Activated T-cell treated with anti-CD3 and anti-CD28 coated beads, Interleukin-2, amount 50 U/mL, for 24 hours (primary cell): ENCODE results near the gene GRIP2.
"Not testable (repeated sequence)": the region's sequence is repeated elsewhere in the genome, so short reads cannot be mapped to it uniquely, and the experiment has no call there.

Experiments used
- DNase-seq: peaks from one replicate; pipeline ENCODE4 v3.0.0-alpha.2; 2020
- H3K27ac Mint-ChIP-seq: 2 replicates; pipeline ENCODE4 v1.8.0; 2020; ENCODE audit warnings: mild to moderate bottlenecking, mixed read lengths
- H3K27me3 Mint-ChIP-seq: 2 replicates; pipeline ENCODE4 v1.8.0; 2020; ENCODE audit warnings: mixed read lengths
- H3K36me3 Mint-ChIP-seq: 2 replicates; pipeline ENCODE4 v1.8.0; 2020; ENCODE audit warnings: low read depth, mixed read lengths
- H3K4me1 Mint-ChIP-seq: 2 replicates; pipeline ENCODE4 v1.8.0; 2020; ENCODE audit warnings: low read depth, mixed read lengths
- H3K4me3 Mint-ChIP-seq: 2 replicates; pipeline ENCODE4 v1.8.0; 2020; ENCODE audit warnings: mild to moderate bottlenecking, moderate library complexity, mixed read lengths
- H3K9me3 Mint-ChIP-seq: 2 replicates; pipeline ENCODE4 v1.8.0; 2020; ENCODE audit warnings: mixed read lengths

Gene GRIP2

DNA sequence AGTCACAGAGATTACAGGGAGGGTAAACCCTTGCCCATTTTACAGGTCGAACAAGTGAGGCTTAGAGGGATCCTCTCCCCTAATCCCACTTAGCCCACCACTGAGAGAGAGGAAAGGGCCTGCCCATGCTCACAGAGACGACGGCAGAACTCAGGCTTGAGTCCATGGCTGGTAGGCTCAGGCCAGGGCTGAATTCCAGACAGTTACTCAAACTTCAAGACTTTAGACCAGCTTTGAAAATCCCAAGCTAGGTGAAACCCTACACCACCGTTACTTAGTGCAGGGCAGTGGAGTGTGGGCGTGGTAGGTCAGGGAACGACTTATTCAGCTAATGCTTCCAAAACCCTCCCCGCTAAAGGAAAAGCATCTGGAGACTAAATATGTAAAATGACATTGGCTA is 16.4 kb downstream of the GRIP2 start:
- H3K9me3 Mint-ChIP-seq, result no peaks in the 10 kb centered on the region
- H3K4me3 Mint-ChIP-seq, result no peak overlapping the region
- peaks cover 14% of the 10 kb centered on the region for H3K27me3 Mint-ChIP-seq
- no peak overlapping the region for H3K27ac Mint-ChIP-seq
- no peaks in the 10 kb centered on the region for H3K36me3 Mint-ChIP-seq
- DNase-seq, result no peak
- H3K4me1 Mint-ChIP-seq, result peaks cover 3% of the 10 kb centered on the region

DNA sequence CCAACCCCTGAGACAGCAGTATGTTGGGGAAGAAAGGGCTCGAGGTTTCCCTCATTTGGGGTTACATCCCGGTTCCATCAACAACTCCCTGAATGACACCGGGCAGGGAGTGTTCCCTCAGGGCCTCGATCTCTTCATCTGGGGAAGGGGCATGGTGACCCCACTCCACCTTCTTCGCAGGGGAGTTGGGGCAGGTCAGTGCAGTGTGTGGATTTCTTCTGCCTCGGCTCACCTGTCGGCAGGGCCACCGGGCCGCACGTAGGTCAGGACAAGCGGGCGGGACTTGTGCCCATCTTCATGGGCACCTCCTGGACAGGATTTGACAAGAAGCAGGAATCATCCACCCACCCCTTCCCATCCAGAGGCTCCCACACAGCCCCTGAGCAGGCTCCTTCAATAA is 17.4 kb downstream of the GRIP2 start:
- H3K9me3 Mint-ChIP-seq, result no peaks in the 10 kb centered on the region
- no peaks in the 10 kb centered on the region for H3K36me3 Mint-ChIP-seq
- DNase-seq, result no peak
- H3K4me1 Mint-ChIP-seq, result peaks cover 3% of the 10 kb centered on the region
- no peak overlapping the region for H3K4me3 Mint-ChIP-seq
- no peak overlapping the region for H3K27ac Mint-ChIP-seq
- H3K27me3 Mint-ChIP-seq, result peaks cover 11% of the 10 kb centered on the region

- no peaks in the 10 kb centered on the region for H3K9me3 Mint-ChIP-seq
- H3K36me3 Mint-ChIP-seq, result no peaks in the 10 kb centered on the region
- H3K27ac Mint-ChIP-seq, result no peak overlapping the region
- no peak for DNase-seq
- H3K27me3 Mint-ChIP-seq, result peaks cover 11% of the 10 kb centered on the region
- H3K4me3 Mint-ChIP-seq, result no peak overlapping the region
- H3K4me1 Mint-ChIP-seq, result peaks cover 3% of the 10 kb centered on the region
Measured at GRCh38 chr3:14522129-14522691, 17.9 kb downstream of the GRIP2 start.

DNA sequence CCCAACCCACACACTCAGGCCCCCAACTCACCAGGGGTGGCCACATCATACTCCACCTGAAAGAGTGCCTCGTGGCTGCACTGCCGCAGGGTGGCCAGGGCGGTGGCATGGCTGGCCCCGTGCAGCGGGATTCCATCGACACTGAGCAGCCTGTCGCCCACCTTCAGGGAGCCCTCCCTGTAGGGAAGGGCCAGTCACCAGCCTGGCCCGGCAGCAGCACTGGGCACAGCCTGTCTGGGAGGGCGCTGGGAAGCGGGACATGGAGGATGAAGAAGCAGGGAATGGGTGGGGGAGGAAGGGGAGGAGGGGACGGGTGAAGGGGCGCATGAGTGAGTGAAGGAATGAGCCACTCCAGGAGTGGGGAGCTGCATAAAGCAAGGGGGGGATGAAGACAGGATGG is 18.5 kb downstream of the GRIP2 start:
- no peaks in the 10 kb centered on the region for H3K9me3 Mint-ChIP-seq
- H3K27ac Mint-ChIP-seq, result no peak overlapping the region
- no peaks in the 10 kb centered on the region for H3K36me3 Mint-ChIP-seq
- no peak overlapping the region for H3K4me3 Mint-ChIP-seq
- DNase-seq, result no peak
- peaks cover 11% of the 10 kb centered on the region for H3K27me3 Mint-ChIP-seq
- H3K4me1 Mint-ChIP-seq, result peaks cover 3% of the 10 kb centered on the region

- Mint-ChIP-seq H3K9me3 (no peaks in the 10 kb centered on the region), H3K27me3 (peaks cover 11% of the 10 kb centered on the region), H3K27ac (no peak overlapping the region), H3K4me3 (no peak overlapping the region), H3K4me1 (no peaks in the 10 kb centered on the region), H3K36me3 (no peaks in the 10 kb centered on the region)
- DNase-seq, result no peak
Measured at GRCh38 chr3:14520967-14521366, 19.2 kb downstream of the GRIP2 start.

- H3K4me3 Mint-ChIP-seq, result no peak overlapping the region
- H3K9me3 Mint-ChIP-seq, result no peaks in the 10 kb centered on the region
- H3K36me3 Mint-ChIP-seq, result no peaks in the 10 kb centered on the region
- DNase-seq, result no peak
- H3K4me1 Mint-ChIP-seq, result no peaks in the 10 kb centered on the region
- H3K27me3 Mint-ChIP-seq, result peaks cover 11% of the 10 kb centered on the region
- no peak overlapping the region for H3K27ac Mint-ChIP-seq
Measured at GRCh38 chr3:14520149-14520548, 20.0 kb downstream of the GRIP2 start.

DNA sequence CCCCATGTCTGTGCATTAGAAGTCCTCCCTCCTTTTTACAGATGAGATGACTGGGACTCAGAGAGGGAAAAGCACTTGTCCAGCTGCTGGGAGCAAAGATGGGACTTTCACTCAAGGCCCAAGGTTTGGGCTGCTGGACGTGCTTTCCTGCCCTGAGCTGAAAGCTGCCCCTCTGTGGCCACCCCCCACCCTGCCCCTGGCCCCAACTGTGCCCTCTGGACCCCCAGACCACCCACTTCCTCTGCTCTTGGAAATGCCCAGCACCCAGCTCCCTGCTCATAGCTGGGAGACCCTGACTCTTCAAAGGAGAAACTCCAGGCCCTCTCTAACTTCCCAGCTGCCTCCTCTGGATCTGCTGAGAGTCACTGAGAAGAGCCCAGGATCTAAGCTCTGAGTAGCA is 20.7 kb downstream of the GRIP2 start:
- Mint-ChIP-seq H3K4me3 (no peak overlapping the region), H3K4me1 (no peaks in the 10 kb centered on the region), H3K9me3 (no peaks in the 10 kb centered on the region), H3K36me3 (no peaks in the 10 kb centered on the region), H3K27me3 (peaks cover 11% of the 10 kb centered on the region), H3K27ac (no peak overlapping the region)
- DNase-seq, result no peak

DNA sequence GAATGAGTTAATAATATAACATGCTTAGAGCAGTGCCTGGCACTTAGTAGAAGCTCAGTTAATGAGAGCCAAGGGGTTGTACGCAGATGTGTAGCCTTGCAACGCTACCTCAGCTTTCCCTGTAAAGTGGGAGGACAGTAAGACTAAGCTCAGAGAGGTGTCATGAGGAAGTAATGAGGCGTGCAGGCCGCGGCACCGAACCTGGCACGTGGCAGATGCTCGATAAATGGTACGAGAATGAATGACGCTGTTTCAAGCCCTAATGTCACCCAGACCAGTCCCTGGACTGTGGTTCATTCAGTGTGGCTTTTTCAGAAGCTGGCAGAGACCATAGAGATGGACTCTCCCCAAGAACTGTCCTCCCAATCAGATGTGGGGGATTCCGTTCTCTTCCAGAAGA is 21.2 kb downstream of the GRIP2 start:
- Mint-ChIP-seq H3K4me1 (no peaks in the 10 kb centered on the region), H3K27ac (no peak overlapping the region), H3K4me3 (no peak overlapping the region), H3K36me3 (no peaks in the 10 kb centered on the region), H3K27me3 (peaks cover 11% of the 10 kb centered on the region), H3K9me3 (no peaks in the 10 kb centered on the region)
- DNase-seq, result no peak

GRCh38 chr3:14518432-14518802 is 21.7 kb downstream of the GRIP2 start:
- no peaks in the 10 kb centered on the region for H3K36me3 Mint-ChIP-seq
- peaks cover 11% of the 10 kb centered on the region for H3K27me3 Mint-ChIP-seq

GRCh38 chr3:14517601-14518431 is 22.3 kb downstream of the GRIP2 start:
- DNase-seq, result no peak
- Mint-ChIP-seq H3K36me3 (no peaks in the 10 kb centered on the region), H3K9me3 (no peaks in the 10 kb centered on the region), H3K4me3 (no peak overlapping the region), H3K4me1 (no peaks in the 10 kb centered on the region), H3K27ac (no peak overlapping the region), H3K27me3 (peaks cover 8% of the 10 kb centered on the region)

More at GRCh38 chr3:14518432-14518802, 21.7 kb downstream of the GRIP2 start:
- Mint-ChIP-seq H3K4me3 (no peak overlapping the region), H3K4me1 (no peaks in the 10 kb centered on the region), H3K27ac (no peak overlapping the region), H3K9me3 (no peaks in the 10 kb centered on the region)
- DNase-seq, result no peak

- no peak for DNase-seq
- peaks cover 8% of the 10 kb centered on the region for H3K27me3 Mint-ChIP-seq
Measured at GRCh38 chr3:14516738-14517345, 23.3 kb downstream of the GRIP2 start.

DNA sequence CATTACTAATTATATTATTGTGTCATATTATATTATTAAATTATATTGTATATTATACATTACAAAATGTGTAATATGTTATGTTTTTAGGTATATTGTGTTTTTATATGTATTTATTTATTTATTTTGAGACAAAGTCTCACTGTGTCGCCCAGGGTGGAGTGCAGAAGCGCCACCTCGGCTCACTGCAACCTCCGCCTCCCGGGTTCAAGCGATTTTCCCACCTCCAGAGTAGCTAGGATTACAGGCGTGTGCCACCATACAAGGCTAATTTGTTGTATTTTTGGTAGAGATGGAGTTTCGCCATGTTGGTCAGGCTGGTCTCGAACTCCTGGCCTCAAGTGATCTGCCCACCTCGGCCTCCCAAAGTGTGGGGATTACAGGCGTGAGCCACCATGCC is 24.6 kb downstream of the GRIP2 start:
- H3K36me3 Mint-ChIP-seq, H3K4me3 Mint-ChIP-seq, DNase-seq, H3K27ac Mint-ChIP-seq, H3K4me1 Mint-ChIP-seq, H3K27me3 Mint-ChIP-seq, H3K9me3 Mint-ChIP-seq: not testable (repeated sequence)

More at GRCh38 chr3:14516738-14517345, 23.3 kb downstream of the GRIP2 start:
- no peaks in the 10 kb centered on the region for H3K36me3 Mint-ChIP-seq
- no peak overlapping the region for H3K4me3 Mint-ChIP-seq
- H3K4me1 Mint-ChIP-seq, result no peaks in the 10 kb centered on the region
- no peak overlapping the region for H3K27ac Mint-ChIP-seq
- no peaks in the 10 kb centered on the region for H3K9me3 Mint-ChIP-seq

DNA sequence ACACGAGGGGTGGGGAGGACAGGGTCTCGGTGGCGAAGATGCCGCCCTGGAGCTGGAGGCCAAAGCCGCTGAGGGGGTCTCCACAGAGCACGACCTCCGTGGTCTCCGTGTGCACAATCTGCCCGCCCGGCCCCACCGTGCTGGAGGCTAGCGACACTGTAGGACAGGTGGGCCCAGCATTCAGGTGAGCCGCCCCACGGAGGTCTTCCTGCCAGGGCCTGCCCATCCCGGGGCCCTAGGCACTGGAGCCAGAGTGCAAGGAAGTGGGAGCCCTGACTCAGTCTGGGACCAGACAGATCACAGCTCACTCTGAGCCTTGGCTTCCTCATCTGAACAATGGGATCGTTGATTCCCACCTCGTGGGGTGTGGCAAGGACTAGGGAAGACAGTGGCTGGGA is 25.8 kb downstream of the GRIP2 start:
- no peak overlapping the region for H3K4me3 Mint-ChIP-seq
- no peaks in the 10 kb centered on the region for H3K4me1 Mint-ChIP-seq
- H3K27ac Mint-ChIP-seq, result no peak overlapping the region
- no peaks in the 10 kb centered on the region for H3K27me3 Mint-ChIP-seq
- DNase-seq, result no peak
- H3K9me3 Mint-ChIP-seq, result no peaks in the 10 kb centered on the region
- H3K36me3 Mint-ChIP-seq, result no peaks in the 10 kb centered on the region

- H3K27ac Mint-ChIP-seq, result no peak overlapping the region
- H3K36me3 Mint-ChIP-seq, result no peaks in the 10 kb centered on the region
- no peak overlapping the region for H3K4me3 Mint-ChIP-seq
- H3K9me3 Mint-ChIP-seq, result no peaks in the 10 kb centered on the region
- peak; percentile 16 for DNase-seq
- H3K27me3 Mint-ChIP-seq, result no peaks in the 10 kb centered on the region
- peaks cover under 1% of the 10 kb centered on the region for H3K4me1 Mint-ChIP-seq
Measured at GRCh38 chr3:14513566-14514322, 26.4 kb downstream of the GRIP2 start.

- H3K4me1 Mint-ChIP-seq, result peaks cover 6% of the 10 kb centered on the region
- no peak overlapping the region for H3K27ac Mint-ChIP-seq
- H3K36me3 Mint-ChIP-seq, result no peaks in the 10 kb centered on the region
- no peak overlapping the region for H3K4me3 Mint-ChIP-seq
- H3K9me3 Mint-ChIP-seq, result no peaks in the 10 kb centered on the region
- DNase-seq, result no peak
- H3K27me3 Mint-ChIP-seq, result peaks cover 4% of the 10 kb centered on the region
Measured at GRCh38 chr3:14512942-14513327, 27.2 kb downstream of the GRIP2 start.
